Liver (tissue), 9 donors: ENCODE measurements around the gene SMARCB1. TPM values are rescaled to one million over a fixed set of nuclear protein-coding genes. Genes with fewer than 3 reads are reported as not detected.

Experiments used
- DNase-seq: peaks from one replicate; pipeline ENCODE4 v3.0.0-alpha.2; 2017; ENCODE audit warnings: low spot score
- H3K27ac ChIP-seq, 2 donors: one replicate each; pipeline ENCODE4 v1.7.0; 2013; ENCODE audit warnings: inconsistent platforms in 2 of 2, low read length in 2 of 2, control low read depth in 1 of 2, low read depth in 1 of 2, mild to moderate bottlenecking in 1 of 2
- H3K27me3 ChIP-seq, 4 donors: one replicate each; pipeline versions ENCODE4 v1.6.1 to v1.7.0; 2013; ENCODE audit warnings: low read length in 3 of 4, inconsistent platforms in 1 of 4, mild to moderate bottlenecking in 1 of 4, moderate library complexity in 1 of 4; ENCODE audit not compliant: control insufficient read depth in 4 of 4, insufficient read depth in 4 of 4
- H3K36me3 ChIP-seq, 4 donors: one replicate each; pipeline versions ENCODE4 v1.6.1 to v1.7.0; 2013; ENCODE audit warnings: low read length in 3 of 4, mild to moderate bottlenecking in 3 of 4, low read depth in 1 of 4, moderate library complexity in 1 of 4; ENCODE audit not compliant: control insufficient read depth in 4 of 4, insufficient read depth in 3 of 4
- H3K4me1 ChIP-seq, 4 donors: one replicate each; pipeline versions ENCODE4 v1.6.1 to v1.7.0; 2013; ENCODE audit warnings: low read length in 3 of 4, mild to moderate bottlenecking in 3 of 4, moderate library complexity in 1 of 4; ENCODE audit not compliant: control insufficient read depth in 4 of 4, insufficient read depth in 4 of 4
- H3K4me3 ChIP-seq, 3 donors: one replicate each; pipeline versions ENCODE4 v1.6.1 to v1.7.0; 2013; ENCODE audit warnings: low read length in 3 of 3, control low read depth in 1 of 3, low read depth in 1 of 3, mild to moderate bottlenecking in 1 of 3
- H3K9ac ChIP-seq, 2 donors: one replicate each; pipeline ENCODE4 v1.7.0; 2013; ENCODE audit warnings: low read length in 2 of 2, mild to moderate bottlenecking in 2 of 2, moderate library complexity in 2 of 2, control low read depth in 1 of 2, low read depth in 1 of 2
- H3K9me3 ChIP-seq, 4 donors: one replicate each; pipeline versions ENCODE4 v1.6.1 to v1.7.0; 2013; ENCODE audit warnings: low read length in 3 of 4; ENCODE audit not compliant: control insufficient read depth in 4 of 4
- CTCF ChIP-seq: fragments of 150-350 bp; IDR thresholded peaks from 2 replicates; pipeline ENCODE4 v1.5.1; 2017; ENCODE audit warnings: improper control_type of control experiment, low read depth, low read length; ENCODE audit not compliant: missing input control
- EGR1 ChIP-seq, 2 donors: IDR thresholded peaks; 2 replicates each; pipeline ENCODE4 v1.6.1; 2016 to 2018; ENCODE audit warnings: antibody characterized with exemption in 2 of 2, low read depth in 2 of 2
- FOXA1 ChIP-seq: IDR thresholded peaks from 2 replicates; pipeline ENCODE4 v1.6.1; 2016; ENCODE audit warnings: antibody characterized with exemption
- FOXA2 ChIP-seq: IDR thresholded peaks from 2 replicates; pipeline ENCODE4 v1.6.1; 2016; ENCODE audit warnings: antibody characterized with exemption
- GABPA ChIP-seq, 2 donors: IDR thresholded peaks in 1 of 2; conservative IDR thresholded peaks in 1 of 2; 2 replicates each; pipeline ENCODE4 v1.6.1; 2016; ENCODE audit warnings: antibody characterized with exemption in 2 of 2, mild to moderate bottlenecking in 1 of 2, moderate library complexity in 1 of 2
- HNF4A ChIP-seq, 2 donors: conservative IDR thresholded peaks; 2 replicates each; pipeline ENCODE4 v1.6.1; 2016; ENCODE audit warnings: antibody characterized with exemption in 2 of 2, mild to moderate bottlenecking in 2 of 2
- HNF4G ChIP-seq: IDR thresholded peaks from 2 replicates; pipeline ENCODE4 v1.6.1; 2016; ENCODE audit warnings: antibody characterized with exemption
- JUND ChIP-seq, 2 donors: IDR thresholded peaks; 2 replicates each; pipeline ENCODE4 v1.6.1; 2016; ENCODE audit warnings: antibody characterized with exemption in 2 of 2
- MAX ChIP-seq: IDR thresholded peaks from 2 replicates; pipeline ENCODE4 v1.6.1; 2016; ENCODE audit warnings: antibody characterized with exemption
- NR2F2 ChIP-seq: IDR thresholded peaks from 2 replicates; pipeline ENCODE4 v1.6.1; 2016; ENCODE audit warnings: antibody characterized with exemption
- RAD21 ChIP-seq, 2 donors: IDR thresholded peaks; 2 replicates each; pipeline ENCODE4 v1.6.1; 2016; ENCODE audit warnings: antibody characterized with exemption in 2 of 2, mild to moderate bottlenecking in 2 of 2
- REST ChIP-seq: IDR thresholded peaks from 2 replicates; pipeline ENCODE4 v1.6.1; 2016; ENCODE audit warnings: antibody characterized with exemption, mild to moderate bottlenecking
- SP1 ChIP-seq: IDR thresholded peaks from 2 replicates; pipeline ENCODE4 v1.6.1; 2018; ENCODE audit warnings: antibody characterized with exemption, mild to moderate bottlenecking
- TAF1 ChIP-seq: conservative IDR thresholded peaks from 2 replicates; pipeline ENCODE4 v1.6.1; 2016; ENCODE audit warnings: antibody characterized with exemption, mild to moderate bottlenecking
- ZBTB33 ChIP-seq: IDR thresholded peaks from 2 replicates; pipeline ENCODE4 v1.6.1; 2016; ENCODE audit warnings: antibody characterized with exemption
- WGBS: extraction: QIAGEN DNeasy Blood & Tissue Kit; methylation state at CpG from one replicate; pipeline ENCODE4 v1.1.7; 2013; 5-methylcytosine and 5-hydroxymethylcytosine counted together
- polyA plus RNA-seq, 2 donors: library from polyadenylated mRNA; stranded (reverse) in 1 of 2; unstranded in 1 of 2; fragments of 200-250 nt in 1 of 2; fragments of >200 nt in 1 of 2; fragmentation: Nextera tagmentation in 1 of 2; extraction: Ambion mirVana in 1 of 2; gene quantifications; one replicate each; pipeline versions ENCODE4 v1.2.1 to v1.2.3, GENCODE V29; 2013 to 2015
- total RNA-seq, 2 donors: library from RNA; depleted of rRNA; stranded (reverse); fragments of >200 nt; gene quantifications; one replicate each; pipeline ENCODE4 v1.2.3, GENCODE V29; 2014
- donor health status: healthy.
- donor health status: healthy.
- donor health status: healthy.
- donor health status: healthy.
- donor health status: healthy.

SMARCB1 gene
- total and polyA plus RNA-seq, 4 donors: 15.1 to 22.5 (median 19.1) TPM

- no peak overlapping the region for H3K9ac ChIP-seq
- H3K4me1 ChIP-seq: peaks cover 2 to 15% (median 7%) of the 10 kb centered on the region in 4 donors
- H3K4me3 ChIP-seq: no peak overlapping the region
- H3K27me3 ChIP-seq: no peaks in the 10 kb centered on the region
- no peak overlapping the region for H3K27ac ChIP-seq
- H3K36me3 ChIP-seq: no peaks in the 10 kb centered on the region
- DNase-seq: no peak
- WGBS: 87% methylated on average over 9 of the region's 9 CpGs
- H3K9me3 ChIP-seq: no peaks in the 10 kb centered on the region
- TF ChIP-seq HNF4A (conservative IDR thresholded peaks at IDR 0.05) (no peak), TAF1 (no peak)
These were observed 58.7 kb downstream of the SMARCB1 start for GRCh38 chr22:23845265-23846080.

GRCh38 chr22:23846081-23846469 is 59.3 kb downstream of the SMARCB1 start:
- Histone ChIP-seq H3K36me3 (no peaks in the 10 kb centered on the region), H3K27ac (no peak overlapping the region), H3K9ac (no peak overlapping the region), H3K9me3 (no peaks in the 10 kb centered on the region), H3K4me1 (peaks cover 2 to 15% (median 7%) of the 10 kb centered on the region in 4 donors), H3K27me3 (no peaks in the 10 kb centered on the region), H3K4me3 (no peak overlapping the region)
- TF ChIP-seq REST (no peak), CTCF (no peak), FOXA1 (no peak), HNF4G (no peak), RAD21 (IDR thresholded peaks at IDR 0.05) (no peak)
- WGBS: 81% methylated on average over 7 of the region's 7 CpGs
- no peak for DNase-seq

- WGBS: 92% methylated on average over 18 of the region's 18 CpGs
- Histone ChIP-seq H3K9ac (no peak overlapping the region), H3K4me1 (peaks cover 2 to 15% (median 7%) of the 10 kb centered on the region in 4 donors), H3K27me3 (no peaks in the 10 kb centered on the region), H3K9me3 (no peaks in the 10 kb centered on the region), H3K36me3 (no peaks in the 10 kb centered on the region), H3K27ac (no peak overlapping the region), H3K4me3 (no peak overlapping the region)
- TF ChIP-seq NR2F2 (no peak), FOXA2 (no peak), RAD21 (IDR thresholded peaks at IDR 0.05) (no peak), MAX (no peak), EGR1 (IDR thresholded peaks at IDR 0.05; ENCODE audit: low read depth in 2 of 2) (no peak), GABPA (IDR thresholded peaks at IDR 0.05 in 1 of 2, conservative IDR thresholded peaks at IDR 0.05 in 1 of 2) (no peak), JUND (IDR thresholded peaks at IDR 0.05) (no peak), ZBTB33 (no peak), TAF1 (no peak), SP1 (no peak), REST (no peak)
- no peak for DNase-seq
These were observed 60.6 kb downstream of the SMARCB1 start for GRCh38 chr22:23847310-23847920.
